HG03521 (cell line): ENCODE data around the gene AJAP1.

ENCODE experiments used
- ATAC-seq: cut with Tn5 transposase; IDR thresholded peaks from one replicate; pipeline ENCODE4 v1.9.1; 2021; ENCODE audit warnings: mild to moderate bottlenecking, moderate library complexity; ENCODE audit not compliant: unreplicated experiment

The AJAP1 gene

DNA sequence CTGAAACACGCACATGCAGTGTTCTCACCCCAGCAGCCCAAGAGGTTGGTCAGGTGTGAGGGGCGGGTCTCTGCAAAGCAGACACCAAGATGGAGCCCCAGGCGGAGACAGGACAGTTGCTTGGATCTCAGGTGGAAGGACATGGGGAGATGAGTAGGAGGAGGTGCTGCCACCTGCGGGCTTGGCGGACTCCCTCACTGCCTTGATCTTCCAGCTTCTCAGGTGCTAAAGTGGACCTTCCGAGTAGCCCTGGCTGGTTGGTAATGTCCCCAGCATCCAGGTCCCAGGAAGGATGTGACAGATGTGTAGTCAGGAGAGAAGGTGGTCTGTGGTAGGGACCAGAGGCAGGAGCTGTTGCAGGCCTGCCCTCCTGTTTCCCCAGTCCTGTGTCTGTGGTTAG is 114.1 kb downstream of the AJAP1 start:
- no peak for ATAC-seq

- no peak for ATAC-seq
These were observed 115.3 kb downstream of the AJAP1 start for GRCh38 chr1:4769516-4770280.

DNA sequence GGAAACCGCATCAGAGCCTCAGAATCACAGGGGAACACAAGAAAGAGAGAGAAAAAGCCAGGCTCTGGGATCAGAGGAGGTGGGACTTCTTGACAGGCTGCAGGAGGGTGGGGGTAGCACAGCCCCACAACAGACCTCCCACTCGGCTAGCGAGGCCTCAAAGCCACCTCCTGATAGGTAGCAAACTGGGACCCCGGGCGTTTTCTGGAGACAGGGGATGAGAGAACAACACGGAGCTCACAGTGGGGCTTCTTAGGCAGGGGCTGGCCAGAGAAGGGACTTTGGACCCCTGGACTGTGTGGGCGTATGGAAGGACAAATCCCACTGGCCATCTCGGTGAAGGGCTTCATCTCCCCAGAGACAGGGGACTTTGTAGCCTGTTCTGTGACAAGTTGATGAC is 116.3 kb downstream of the AJAP1 start:
- ATAC-seq, result no peak

GRCh38 chr1:4771267-4771666 is 116.9 kb downstream of the AJAP1 start:
- ATAC-seq, result no peak

- no peak for ATAC-seq
These were observed 117.3 kb downstream of the AJAP1 start for GRCh38 chr1:4771721-4772120.

DNA sequence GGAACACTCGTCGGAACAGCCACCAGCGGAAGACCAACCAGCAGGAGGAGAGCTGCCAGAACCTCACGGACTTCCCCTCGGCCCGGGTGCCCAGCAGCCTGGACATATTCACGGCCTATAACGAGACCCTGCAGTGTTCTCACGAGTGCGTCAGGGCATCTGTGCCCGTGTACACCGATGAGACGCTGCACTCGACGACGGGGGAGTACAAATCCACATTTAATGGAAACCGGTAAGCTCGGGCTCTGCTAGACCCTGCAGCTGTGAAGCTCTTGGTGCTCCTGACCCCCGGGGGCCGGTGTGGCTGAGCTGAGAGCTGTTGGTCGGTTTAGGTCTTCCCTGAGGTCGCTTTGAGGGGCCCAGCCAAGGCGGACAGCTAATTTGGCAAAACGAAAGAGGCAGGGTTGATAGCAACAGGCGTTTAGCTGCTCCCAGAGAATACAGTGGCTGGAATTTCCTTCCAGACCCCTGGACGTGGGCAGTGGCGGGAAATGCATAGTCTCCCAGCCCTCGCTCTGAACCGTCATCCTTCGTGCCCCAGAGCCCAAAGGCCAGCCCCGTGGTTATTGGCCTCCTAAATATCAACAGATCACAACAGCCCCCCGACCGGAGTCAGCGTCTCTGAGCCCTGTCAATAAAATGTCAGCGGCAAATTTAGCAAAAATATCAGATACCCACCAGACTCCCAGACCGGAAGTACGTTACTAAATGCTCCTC is 118.0 kb downstream of the AJAP1 start:
- ATAC-seq, result no peak

DNA sequence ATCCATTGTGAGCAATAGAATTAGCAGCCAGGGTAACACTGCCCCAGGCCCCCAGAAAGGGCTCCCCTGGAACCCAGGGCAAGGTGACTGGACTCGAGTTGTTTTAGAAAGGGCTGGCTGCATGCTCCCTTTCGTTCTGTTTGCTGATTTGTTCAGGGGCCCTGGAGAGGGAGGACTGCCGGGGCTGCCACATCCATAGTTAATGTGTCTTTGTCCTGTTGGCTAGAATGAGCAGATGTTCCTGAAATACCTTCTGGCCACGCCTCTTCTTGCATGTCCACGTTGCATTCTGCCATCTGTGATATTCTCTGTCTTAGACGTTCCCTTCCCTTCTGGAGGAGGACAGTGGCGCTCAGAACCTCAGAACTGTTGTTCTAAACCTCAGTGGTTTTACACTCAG is 118.8 kb downstream of the AJAP1 start:
- ATAC-seq, result no peak

DNA sequence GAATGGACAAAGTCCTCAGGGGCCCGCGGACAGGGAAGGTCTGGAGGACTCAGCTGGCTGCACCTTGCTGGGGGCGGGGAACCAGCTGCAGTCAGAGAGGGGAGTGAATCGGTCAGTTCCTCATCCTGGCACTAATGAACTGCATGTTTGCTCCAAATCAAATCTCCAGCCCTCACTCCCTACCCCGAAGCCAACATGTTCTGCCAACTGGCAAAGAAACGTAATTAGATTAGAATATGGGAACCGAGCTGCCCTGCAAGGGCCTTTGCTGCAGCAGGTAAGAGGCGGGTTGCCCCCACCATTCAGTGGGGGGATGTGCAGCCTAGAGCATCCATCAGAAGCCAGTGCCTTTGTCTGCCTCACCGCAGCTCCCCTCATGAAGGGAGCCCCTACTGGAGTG is 121.1 kb downstream of the AJAP1 start:
- no peak for ATAC-seq

DNA sequence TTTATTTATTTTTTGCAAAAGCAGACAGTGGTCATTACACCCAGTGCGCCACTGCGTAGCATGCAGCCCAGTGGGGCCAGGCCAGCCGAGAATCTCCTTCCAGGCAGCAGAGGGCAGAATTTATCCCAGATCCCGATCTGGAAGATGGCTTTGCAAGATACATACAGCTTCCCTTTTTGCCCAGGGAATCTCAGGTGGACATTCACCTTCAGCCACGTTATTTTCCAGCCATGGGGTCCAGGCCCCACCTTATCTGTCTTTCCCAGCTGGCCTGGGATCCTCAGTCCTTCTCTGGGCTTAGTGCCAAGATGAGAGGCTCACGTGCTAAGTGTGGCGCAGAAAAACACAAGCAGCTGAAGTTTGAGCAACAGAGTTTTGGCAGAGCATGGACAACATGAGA is 123.6 kb downstream of the AJAP1 start:
- ATAC-seq, result no peak

DNA sequence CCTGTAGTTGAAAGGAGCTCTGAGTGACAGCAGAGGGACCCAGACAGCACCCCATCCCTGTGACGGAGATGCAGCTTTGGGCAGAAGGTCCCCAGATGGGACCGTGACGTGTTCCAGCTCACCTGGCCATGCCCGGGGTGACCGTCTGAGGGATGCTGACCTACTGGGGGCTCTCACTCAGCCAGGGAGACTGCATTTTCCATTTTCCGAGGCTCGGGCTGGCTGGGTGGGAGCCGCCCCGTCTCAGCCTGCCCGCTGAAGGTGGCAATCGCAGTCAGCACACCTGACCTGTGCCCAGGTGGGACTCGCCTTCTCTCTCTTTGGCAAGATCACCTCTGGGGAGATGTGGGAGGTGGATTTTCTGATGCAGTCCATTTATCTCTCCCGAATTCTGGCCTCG is 127.2 kb downstream of the AJAP1 start:
- no peak for ATAC-seq

DNA sequence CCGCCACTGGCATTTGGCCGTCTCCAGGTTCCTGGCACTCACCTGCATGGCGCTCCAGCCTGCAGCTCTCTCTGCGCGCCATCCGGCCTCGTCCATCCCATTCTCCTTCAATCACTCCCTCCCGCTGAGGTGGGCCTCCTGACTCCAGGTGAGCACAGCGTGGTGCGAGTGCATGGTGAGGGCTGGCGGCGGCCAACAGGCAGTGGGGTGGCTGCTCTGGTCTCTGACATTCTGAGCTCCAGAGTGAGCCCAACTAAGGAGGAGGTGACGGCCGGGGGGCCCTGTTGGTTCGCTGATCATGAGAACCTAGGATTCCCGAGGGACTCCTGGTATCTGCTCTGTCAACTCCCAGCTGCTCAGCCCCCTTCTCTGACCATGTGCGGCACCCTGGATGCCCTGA is 130.4 kb downstream of the AJAP1 start:
- ATAC-seq, result no peak

DNA sequence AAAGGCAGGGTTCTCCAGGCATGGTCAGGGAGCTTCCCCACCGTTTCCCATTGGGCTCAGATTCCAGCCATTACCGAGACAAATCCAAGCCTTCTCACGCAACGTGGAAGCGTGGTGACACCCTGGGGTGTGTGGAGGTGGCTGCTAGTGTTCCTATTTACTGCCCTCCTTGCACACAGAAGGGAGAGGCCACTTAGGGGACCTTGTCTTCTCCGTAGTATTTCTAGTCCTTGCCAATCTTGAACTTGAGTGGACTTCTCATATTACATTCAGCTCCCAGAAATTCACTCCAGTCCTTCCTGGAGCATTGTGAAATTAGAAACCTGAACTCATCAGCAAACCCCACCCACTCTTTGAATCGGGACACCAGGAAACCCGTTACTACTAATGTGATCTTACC is 131.6 kb downstream of the AJAP1 start:
- ATAC-seq, result no peak

GRCh38 chr1:4787551-4787950 is 133.1 kb downstream of the AJAP1 start:
- no peak for ATAC-seq

GRCh38 chr1:4792565-4792964 is 138.2 kb downstream of the AJAP1 start:
- no peak for ATAC-seq

DNA sequence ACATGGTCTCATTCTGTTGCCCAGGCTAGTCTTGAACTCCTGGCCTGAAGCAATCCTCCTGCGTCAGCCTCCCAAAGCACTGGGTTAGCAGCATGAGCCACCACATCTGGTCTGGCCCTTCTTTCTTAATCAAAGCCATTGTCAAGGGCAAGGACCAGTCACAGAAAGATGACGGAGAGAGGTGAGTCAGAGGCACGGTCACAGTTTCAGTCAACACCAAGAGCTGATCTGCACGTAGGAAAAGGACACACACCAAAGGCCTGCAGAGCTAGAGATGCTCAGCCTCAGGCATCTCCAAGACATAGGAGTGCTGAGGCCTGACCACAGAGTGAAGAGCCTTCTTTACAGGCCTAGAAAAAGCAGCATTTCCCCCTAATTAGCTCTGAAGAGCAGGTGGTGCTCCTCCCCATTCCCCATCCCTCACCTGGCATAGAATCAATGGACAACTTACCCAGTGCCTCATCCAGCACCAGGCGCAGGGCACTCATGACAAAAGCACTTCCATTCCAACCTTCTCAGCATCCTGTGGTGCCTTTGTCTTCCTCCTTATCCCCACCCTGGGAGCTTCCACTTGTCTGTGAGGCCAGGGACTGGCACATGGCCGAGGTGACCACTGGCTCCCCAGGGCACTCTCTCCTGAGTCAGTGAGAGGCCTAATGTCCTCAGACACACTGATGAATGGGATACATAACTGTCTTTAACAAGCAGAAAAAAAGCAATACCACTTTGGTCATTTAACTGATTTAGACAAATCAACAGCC is 139.8 kb downstream of the AJAP1 start:
- no peak for ATAC-seq

- peak; percentile 93 for ATAC-seq
These were observed 142.0 kb downstream of the AJAP1 start for GRCh38 chr1:4796161-4797015.

DNA sequence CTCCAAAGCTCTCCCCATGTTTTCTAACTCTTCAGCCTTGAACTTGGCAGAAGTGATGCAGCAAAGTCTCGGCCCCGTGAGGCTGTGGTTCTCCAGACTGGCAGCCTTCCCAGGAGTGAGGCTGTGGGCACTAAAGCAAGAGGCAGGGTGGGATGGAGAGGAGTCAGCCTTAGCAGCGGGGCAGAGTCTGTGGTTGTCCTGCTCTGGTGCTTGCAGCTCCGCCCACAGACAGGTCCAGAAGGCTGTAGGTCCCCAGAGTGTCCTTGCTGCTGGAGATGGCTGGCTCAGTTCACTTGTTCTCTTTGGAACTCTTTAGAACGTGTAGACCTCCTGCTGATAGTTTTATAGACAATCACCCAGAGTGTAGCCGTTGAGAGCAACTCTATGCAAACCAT is 142.6 kb downstream of the AJAP1 start:
- ATAC-seq, result no peak

DNA sequence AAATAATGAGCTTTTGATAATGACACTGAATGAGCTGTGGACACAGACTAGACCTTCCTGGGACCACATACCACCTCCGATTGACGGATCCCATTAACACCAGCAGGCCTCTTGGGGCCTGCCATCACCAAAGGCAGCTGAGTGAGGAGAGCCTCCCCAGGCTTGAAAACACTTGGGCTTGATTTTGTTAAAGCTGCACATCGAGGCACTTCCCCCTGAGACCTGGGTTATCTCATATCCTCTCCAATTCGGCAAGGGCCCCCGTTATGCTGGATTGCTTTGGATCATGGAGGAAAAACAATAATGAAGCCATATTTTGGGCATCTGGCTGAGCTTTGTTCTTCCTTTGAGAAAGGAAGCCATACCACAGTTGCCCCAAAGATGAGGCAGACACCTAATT is 143.0 kb downstream of the AJAP1 start:
- ATAC-seq, result no peak

DNA sequence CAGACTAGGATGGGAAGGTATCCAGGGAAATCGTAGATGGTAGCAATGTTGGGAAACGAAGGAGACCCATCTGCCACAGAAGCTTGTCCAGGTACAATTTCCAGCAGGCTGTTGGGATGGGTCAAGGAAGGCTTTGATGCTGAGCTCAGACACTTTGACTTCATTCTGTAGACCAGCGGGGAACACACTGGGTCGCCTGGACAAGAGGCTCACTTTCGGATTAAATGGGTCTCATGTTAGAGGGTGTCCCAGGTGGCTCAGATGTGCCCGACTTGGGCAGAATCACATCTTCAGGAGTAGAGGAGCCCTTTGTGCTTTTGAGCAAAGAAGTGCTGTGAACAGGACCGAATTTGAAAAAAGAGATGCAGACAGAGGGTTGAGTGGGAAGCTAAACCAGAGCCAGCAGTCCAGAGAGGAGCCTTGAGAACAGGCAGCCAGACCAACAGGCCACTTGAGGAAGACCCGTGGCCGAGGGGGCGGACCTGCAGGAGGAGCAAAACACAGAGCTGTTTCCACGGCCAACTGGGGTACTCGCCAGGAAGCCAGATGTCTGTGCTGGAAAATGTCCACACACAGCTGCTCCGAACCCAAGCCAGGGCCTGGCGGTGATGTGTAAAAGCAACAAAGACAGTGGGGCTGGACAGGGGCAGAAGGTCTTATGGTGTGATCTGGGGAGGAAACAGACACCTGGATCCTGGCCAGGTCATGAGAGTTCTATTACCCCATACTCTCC is 146.9 kb downstream of the AJAP1 start:
- no peak for ATAC-seq

GRCh38 chr1:4802024-4802423 is 147.6 kb downstream of the AJAP1 start:
- no peak for ATAC-seq
